ENCODE measurements around the gene CACNA2D3. TPM values are rescaled to one million over a fixed set of nuclear protein-coding genes. Genes with fewer than 3 reads are reported as not detected.

The CACNA2D3 gene
- polyA plus RNA-seq, 1 donor (not counting 4 experiments of a cell fraction or from before 2014, with no cell fraction given): 0.08 TPM

DNA sequence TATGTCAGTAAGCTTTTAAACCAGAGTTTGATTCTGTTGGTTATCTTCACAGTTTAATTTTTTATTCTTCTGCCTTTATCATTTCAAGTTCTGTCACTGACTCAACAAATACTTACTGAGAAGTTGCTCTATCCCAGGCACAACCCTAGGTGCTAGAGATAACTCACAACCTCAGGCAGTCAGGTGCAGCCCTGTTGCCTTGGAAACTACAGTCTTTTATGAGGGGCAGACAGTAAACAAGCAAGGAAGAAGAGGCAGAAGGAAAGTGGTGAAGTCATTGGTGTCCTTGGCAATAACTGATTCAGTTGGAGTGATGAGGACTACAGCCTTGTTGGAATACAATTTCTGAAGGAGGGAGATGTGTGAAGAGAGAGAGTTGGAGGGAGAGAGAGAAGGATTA, 947.6 kb downstream of the CACNA2D3 start:
- Histone ChIP-seq H3K79me2 (ENCODE audit: control insufficient read depth, insufficient read depth, low read length) (no peaks in the 10 kb centered on the region), H3K4me1 (ENCODE audit: control insufficient read depth, extremely low read depth, insufficient read depth, low read length) (no peaks in the 10 kb centered on the region), H3K27ac (ENCODE audit: control insufficient read depth, insufficient read depth, low read length) (no peak overlapping the region), H3K36me3 (ENCODE audit: control insufficient read depth in 2 of 2, extremely low read depth in 1 of 2, insufficient read depth in 2 of 2, low read length in 2 of 2) (no peaks in the 10 kb centered on the region), H2AFZ (ENCODE audit: control insufficient read depth, low read length) (no peak overlapping the region), H3K9ac (ENCODE audit: control insufficient read depth, extremely low read depth, insufficient read depth, low read length) (no peak overlapping the region), H3K9me3 (ENCODE audit: control insufficient read depth, low read depth, low read length) (no peaks in the 10 kb centered on the region), H3K4me2 (ENCODE audit: control insufficient read depth, extremely low read depth, insufficient read depth, low read depth, low read length) (no peak overlapping the region), H4K20me1 (ENCODE audit: control insufficient read depth, extremely low read depth, insufficient read depth, low read length) (no peaks in the 10 kb centered on the region), H3K9me1 (ENCODE audit: control insufficient read depth, extremely low read depth, insufficient read depth, low read length) (no peaks in the 10 kb centered on the region), H3K27me3 (ENCODE audit: control insufficient read depth, extremely low read depth, insufficient read depth, low read length) (no peaks in the 10 kb centered on the region), H3K4me3 (ENCODE audit: control insufficient read depth in 2 of 3, extremely low read depth in 1 of 3, insufficient read depth in 2 of 3, low read depth in 1 of 3, low read length in 3 of 3) (no peak overlapping the region)
- dilution Hi-C loops (cut with MboI; ENCODE audit: extremely low pct_ligation_motif_present, low sequenced_read_pairs): no loop called here
- TF ChIP-seq, protein P1, sequence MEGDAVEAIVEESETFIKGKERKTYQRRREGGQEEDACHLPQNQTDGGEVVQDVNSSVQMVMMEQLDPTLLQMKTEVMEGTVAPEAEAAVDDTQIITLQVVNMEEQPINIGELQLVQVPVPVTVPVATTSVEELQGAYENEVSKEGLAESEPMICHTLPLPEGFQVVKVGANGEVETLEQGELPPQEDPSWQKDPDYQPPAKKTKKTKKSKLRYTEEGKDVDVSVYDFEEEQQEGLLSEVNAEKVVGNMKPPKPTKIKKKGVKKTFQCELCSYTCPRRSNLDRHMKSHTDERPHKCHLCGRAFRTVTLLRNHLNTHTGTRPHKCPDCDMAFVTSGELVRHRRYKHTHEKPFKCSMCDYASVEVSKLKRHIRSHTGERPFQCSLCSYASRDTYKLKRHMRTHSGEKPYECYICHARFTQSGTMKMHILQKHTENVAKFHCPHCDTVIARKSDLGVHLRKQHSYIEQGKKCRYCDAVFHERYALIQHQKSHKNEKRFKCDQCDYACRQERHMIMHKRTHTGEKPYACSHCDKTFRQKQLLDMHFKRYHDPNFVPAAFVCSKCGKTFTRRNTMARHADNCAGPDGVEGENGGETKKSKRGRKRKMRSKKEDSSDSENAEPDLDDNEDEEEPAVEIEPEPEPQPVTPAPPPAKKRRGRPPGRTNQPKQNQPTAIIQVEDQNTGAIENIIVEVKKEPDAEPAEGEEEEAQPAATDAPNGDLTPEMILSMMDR (optimal IDR thresholded peaks at IDR 0.05 in 1 of 3, IDR thresholded peaks at IDR 0.05 in 1 of 3, conservative IDR thresholded peaks at IDR 0.05 in 1 of 3; ENCODE audit: extremely low read depth in 1 of 3, insufficient read depth in 2 of 3, low read length in 3 of 3): no peak
- TF ChIP-seq EZH2 (IDR thresholded peaks at IDR 0.05; ENCODE audit: low read length): no peak
- FAIRE-seq (no peak), DNase-seq (ENCODE audit: low read depth, low spot score) (no peak)

DNA sequence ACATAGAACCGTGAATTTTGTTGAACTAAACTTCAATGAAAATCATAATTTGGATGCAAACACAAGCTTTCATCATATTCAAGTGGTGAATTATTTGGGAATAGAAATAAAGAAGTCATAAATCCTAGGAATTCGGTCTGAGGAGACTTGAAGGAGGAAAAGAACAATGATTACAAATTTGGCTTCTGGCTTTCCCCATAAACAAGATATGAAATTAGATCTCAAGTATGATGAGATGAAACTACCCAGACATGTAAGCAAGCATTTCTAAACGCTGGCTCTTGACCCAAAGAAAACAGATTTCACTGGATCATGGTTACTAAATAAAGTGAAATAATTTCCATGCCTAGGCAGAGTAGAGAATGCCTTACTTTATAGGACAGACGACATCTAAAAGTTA, 952.4 kb downstream of the CACNA2D3 start:
- Histone ChIP-seq H2AFZ (ENCODE audit: control insufficient read depth, low read length) (no peak overlapping the region), H3K27ac (ENCODE audit: control insufficient read depth, insufficient read depth, low read length) (no peak overlapping the region), H3K9ac (ENCODE audit: control insufficient read depth, extremely low read depth, insufficient read depth, low read length) (no peak overlapping the region), H3K9me3 (ENCODE audit: control insufficient read depth, low read depth, low read length) (no peaks in the 10 kb centered on the region), H3K36me3 (ENCODE audit: control insufficient read depth in 2 of 2, extremely low read depth in 1 of 2, insufficient read depth in 2 of 2, low read length in 2 of 2) (no peaks in the 10 kb centered on the region), H3K9me1 (ENCODE audit: control insufficient read depth, extremely low read depth, insufficient read depth, low read length) (no peaks in the 10 kb centered on the region), H3K79me2 (ENCODE audit: control insufficient read depth, insufficient read depth, low read length) (no peaks in the 10 kb centered on the region), H3K4me1 (ENCODE audit: control insufficient read depth, extremely low read depth, insufficient read depth, low read length) (no peaks in the 10 kb centered on the region), H4K20me1 (ENCODE audit: control insufficient read depth, extremely low read depth, insufficient read depth, low read length) (no peaks in the 10 kb centered on the region), H3K4me2 (ENCODE audit: control insufficient read depth, extremely low read depth, insufficient read depth, low read depth, low read length) (no peak overlapping the region), H3K27me3 (ENCODE audit: control insufficient read depth, extremely low read depth, insufficient read depth, low read length) (no peaks in the 10 kb centered on the region), H3K4me3 (ENCODE audit: control insufficient read depth in 2 of 3, extremely low read depth in 1 of 3, insufficient read depth in 2 of 3, low read depth in 1 of 3, low read length in 3 of 3) (no peak overlapping the region)
- dilution Hi-C loops (cut with MboI; ENCODE audit: extremely low pct_ligation_motif_present, low sequenced_read_pairs): no loop called here
- DNase-seq (ENCODE audit: low read depth, low spot score): no peak
- no peak for TF ChIP-seq EZH2 (IDR thresholded peaks at IDR 0.05; ENCODE audit: low read length)
- TF ChIP-seq, protein P1 (optimal IDR thresholded peaks at IDR 0.05 in 1 of 3, IDR thresholded peaks at IDR 0.05 in 1 of 3, conservative IDR thresholded peaks at IDR 0.05 in 1 of 3; ENCODE audit: extremely low read depth in 1 of 3, insufficient read depth in 2 of 3, low read length in 3 of 3): no peak
- no peak for FAIRE-seq
